ENCODE data around the gene C14orf119.

C14orf119 gene

DNA sequence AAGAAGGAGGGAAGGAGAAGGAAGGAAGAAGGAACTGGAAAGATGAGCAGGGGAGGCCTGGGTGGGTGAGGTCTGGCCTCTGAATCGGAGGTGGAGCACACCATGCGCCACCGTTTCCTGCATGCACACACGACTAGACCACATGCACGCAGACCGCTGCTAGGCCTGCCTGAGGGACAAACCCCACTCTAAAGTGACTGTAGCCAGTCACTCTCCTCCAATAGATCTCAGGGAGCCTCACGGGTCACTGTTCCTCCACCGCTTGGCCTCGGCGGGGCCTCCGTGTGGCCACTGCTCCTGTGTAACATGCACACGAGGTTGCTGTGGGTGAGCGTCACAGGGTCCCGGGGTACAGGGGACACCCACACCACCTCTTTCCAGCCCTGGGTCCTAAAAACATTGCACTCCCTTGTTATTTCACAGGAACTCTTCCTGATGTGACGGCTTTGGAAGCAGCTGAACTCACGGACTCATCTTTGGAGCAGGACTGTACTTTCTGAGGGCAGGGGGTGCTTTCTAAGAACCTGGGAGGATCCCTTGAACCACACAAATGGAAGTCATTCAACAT lies 41.3 kb downstream of the C14orf119 start:
- no peaks in the 10 kb centered on the region for H3K9me3 Mint-ChIP-seq
- no peak for ATAC-seq
- no peak overlapping the region for H3K27ac Mint-ChIP-seq

DNA sequence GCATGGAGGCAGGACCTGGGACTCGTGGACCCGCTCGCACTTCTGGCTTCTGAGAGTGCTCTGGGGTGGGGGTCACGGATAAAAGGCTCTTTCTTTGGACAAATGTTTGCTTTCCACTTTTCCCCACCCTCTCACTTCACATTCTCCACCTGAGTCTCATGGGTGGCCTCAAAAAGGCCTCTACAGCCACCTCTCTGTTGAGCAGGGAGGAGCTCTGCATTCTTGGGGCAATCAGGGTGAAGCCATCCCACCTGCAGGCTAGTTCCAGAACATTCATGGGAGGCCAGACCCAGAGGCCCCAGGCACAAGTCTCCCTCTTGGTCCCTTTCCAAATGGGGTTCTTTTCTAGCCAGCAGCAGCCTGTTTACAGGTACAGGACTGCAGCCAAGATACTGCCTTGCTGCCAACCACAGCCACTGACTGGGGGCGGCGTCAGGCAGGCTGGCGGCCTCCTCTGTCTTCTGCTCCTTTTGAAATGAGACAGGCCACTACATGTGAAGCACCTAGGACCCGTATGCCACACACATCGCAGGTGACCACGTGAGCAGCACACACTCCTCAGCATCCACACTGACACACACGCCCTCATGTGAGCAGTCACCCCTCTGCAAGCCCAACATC lies 42.0 kb downstream of the C14orf119 start:
- Mint-ChIP-seq H3K4me3 (no peak overlapping the region), H3K36me3 (no peaks in the 10 kb centered on the region), H3K9me3 (no peaks in the 10 kb centered on the region), H3K27me3 (no peaks in the 10 kb centered on the region), H3K27ac (no peak overlapping the region), H3K4me1 (no peaks in the 10 kb centered on the region)
- ATAC-seq: peak; percentile 42

More for the DNA sequence above, 41.3 kb downstream of the C14orf119 start:
- no peaks in the 10 kb centered on the region for H3K4me1 Mint-ChIP-seq
- no peaks in the 10 kb centered on the region for H3K27me3 Mint-ChIP-seq
- H3K36me3 Mint-ChIP-seq: no peaks in the 10 kb centered on the region
- H3K4me3 Mint-ChIP-seq: no peak overlapping the region

DNA sequence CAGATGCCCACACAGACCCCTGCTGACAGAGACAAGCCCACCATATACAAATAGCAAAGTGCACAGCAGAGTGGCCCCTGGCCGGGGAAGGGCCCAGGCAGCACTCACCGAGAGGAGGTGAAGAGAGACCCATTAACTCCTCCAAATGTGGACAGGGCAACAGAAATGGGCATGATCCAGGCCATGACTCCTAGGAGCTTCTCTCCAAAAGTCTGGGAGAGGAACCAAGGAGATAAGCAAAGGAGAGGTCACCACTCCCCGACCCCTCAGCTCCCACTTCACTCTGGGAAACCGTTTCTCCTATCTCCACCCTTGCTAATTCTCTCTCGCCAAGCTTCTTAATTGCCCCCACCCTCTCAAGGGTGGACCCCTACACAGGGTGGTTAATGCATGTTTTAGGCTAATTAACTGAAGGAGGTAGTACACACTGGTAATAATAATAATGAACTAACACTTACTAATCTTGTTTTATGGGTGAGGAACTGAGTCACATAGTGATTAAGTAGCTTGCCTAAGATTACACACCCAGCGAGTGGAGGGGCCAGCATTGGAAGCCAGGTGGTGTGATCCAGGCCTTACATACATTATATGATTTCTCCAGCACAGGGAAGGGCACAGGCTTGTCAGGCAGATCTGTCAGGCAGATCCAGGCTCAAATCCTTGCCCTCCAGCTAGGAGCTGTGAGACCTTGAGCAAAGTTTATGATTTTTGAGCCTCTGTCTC lies 42.7 kb downstream of the C14orf119 start:
- H3K4me3 Mint-ChIP-seq: no peak overlapping the region
- no peak for ATAC-seq
- no peaks in the 10 kb centered on the region for H3K9me3 Mint-ChIP-seq
- no peaks in the 10 kb centered on the region for H3K4me1 Mint-ChIP-seq
- H3K36me3 Mint-ChIP-seq: no peaks in the 10 kb centered on the region
- no peak overlapping the region for H3K27ac Mint-ChIP-seq
- H3K27me3 Mint-ChIP-seq: no peaks in the 10 kb centered on the region

GRCh38 chr14:23139874-23140273 lies 44.6 kb downstream of the C14orf119 start:
- Mint-ChIP-seq H3K4me1 (no peaks in the 10 kb centered on the region), H3K27me3 (no peaks in the 10 kb centered on the region), H3K4me3 (no peak overlapping the region), H3K9me3 (no peaks in the 10 kb centered on the region), H3K36me3 (no peaks in the 10 kb centered on the region), H3K27ac (no peak overlapping the region)
- no peak for ATAC-seq

DNA sequence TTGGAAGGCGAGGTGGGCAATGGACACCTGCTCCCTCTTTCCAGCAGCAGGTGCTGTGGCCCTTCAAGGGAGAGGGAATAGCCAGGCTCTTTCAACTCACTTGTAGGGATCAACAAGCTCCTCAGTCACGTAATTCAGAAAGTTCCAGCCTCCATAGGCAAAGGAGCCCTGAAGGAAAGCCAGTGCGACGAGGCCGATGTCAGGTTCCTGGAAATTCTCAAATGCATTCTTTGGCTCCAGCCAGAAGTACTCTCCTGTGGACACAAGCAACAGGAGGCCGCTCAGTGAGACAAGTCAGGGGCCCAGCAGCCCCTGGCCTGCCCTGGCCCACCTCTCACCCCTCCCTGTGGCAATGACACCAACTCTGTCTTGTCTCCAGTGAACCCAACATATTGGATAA lies 45.1 kb downstream of the C14orf119 start:
- no peaks in the 10 kb centered on the region for H3K4me1 Mint-ChIP-seq
- H3K9me3 Mint-ChIP-seq: no peaks in the 10 kb centered on the region
- H3K27me3 Mint-ChIP-seq: no peaks in the 10 kb centered on the region
- no peak for ATAC-seq
- H3K36me3 Mint-ChIP-seq: no peaks in the 10 kb centered on the region
- H3K4me3 Mint-ChIP-seq: no peak overlapping the region
- no peak overlapping the region for H3K27ac Mint-ChIP-seq

- Mint-ChIP-seq H3K36me3 (no peaks in the 10 kb centered on the region), H3K9me3 (no peaks in the 10 kb centered on the region), H3K4me1 (no peaks in the 10 kb centered on the region), H3K27ac (no peak overlapping the region), H3K4me3 (no peak overlapping the region), H3K27me3 (no peaks in the 10 kb centered on the region)
- no peak for ATAC-seq
Measured at GRCh38 chr14:23141706-23142444, 46.6 kb downstream of the C14orf119 start.

DNA sequence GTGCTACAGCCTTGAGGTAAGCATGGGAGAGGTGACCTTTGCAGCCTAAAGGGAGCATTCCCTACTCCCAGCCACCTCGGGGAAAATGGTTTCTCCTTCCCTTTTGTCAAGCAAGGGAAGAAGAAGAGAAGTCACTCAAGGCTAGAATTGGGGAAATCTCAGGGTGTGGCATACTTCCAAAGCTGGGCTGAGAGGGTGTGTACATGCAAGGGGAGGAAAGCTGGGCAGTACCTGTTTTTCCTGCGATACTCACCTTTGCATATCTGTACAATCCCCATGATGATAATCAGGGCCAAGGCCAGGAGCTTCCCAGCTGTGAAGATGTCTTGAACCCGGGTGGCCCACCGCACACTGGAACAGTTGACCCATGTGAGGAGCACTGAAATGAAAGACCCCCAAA lies 47.5 kb downstream of the C14orf119 start:
- no peak for ATAC-seq
- Mint-ChIP-seq H3K4me1 (no peaks in the 10 kb centered on the region), H3K36me3 (no peaks in the 10 kb centered on the region), H3K9me3 (no peaks in the 10 kb centered on the region), H3K4me3 (no peak overlapping the region), H3K27me3 (no peaks in the 10 kb centered on the region), H3K27ac (no peak overlapping the region)

DNA sequence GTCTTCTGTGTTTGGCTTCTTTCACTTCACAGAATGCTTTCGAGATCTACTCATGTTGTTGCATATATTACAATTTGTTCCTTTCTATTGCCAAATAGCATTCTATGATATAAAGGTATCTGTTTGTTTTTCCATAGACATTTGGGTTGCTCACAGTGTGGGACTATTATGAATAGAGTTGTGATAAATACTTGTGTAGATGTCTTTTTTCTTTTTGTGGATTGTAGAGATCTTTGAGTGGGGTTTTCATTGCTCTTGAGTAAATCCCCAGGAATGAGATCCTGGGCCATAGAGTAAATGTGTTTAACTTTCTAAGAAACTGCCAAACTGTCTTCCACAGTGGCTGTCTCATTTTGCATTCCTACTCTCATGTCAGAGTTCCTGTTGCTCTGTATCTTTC lies 48.6 kb downstream of the C14orf119 start:
- Mint-ChIP-seq H3K9me3 (peaks cover 3% of the 10 kb centered on the region), H3K27ac (no peak overlapping the region), H3K4me1 (no peaks in the 10 kb centered on the region), H3K27me3 (no peaks in the 10 kb centered on the region), H3K36me3 (no peaks in the 10 kb centered on the region), H3K4me3 (no peak overlapping the region)
- no peak for ATAC-seq

DNA sequence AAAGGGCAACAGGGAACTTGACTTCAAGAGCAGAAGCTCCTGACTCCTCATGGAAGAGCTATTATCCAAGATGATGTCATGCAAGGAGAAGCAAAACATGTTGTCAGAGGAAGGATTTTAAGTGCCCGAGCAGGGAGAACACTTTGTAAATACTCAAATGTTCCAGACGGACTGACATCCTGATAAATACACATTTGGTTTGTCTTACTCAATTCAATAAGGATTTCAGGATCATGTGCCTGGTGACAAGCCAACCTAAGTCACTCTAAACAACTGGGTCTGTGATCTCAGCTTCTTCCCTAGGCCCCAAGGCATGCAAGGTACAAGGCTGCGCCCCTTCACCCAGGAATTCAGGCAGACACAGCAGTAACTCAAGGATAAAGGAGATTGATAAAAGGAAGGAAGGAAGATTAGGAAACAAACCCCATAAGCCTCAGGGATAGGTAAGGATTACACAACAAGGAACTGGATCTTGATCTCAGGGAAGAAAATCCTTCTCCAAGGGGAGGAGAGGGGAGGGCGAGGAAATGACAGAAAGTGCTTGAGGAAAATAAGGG lies 50.6 kb downstream of the C14orf119 start:
- H3K27ac Mint-ChIP-seq: no peak overlapping the region
- peaks cover 6% of the 10 kb centered on the region for H3K4me1 Mint-ChIP-seq
- no peak for ATAC-seq
- H3K9me3 Mint-ChIP-seq: peaks cover 3% of the 10 kb centered on the region
- no peaks in the 10 kb centered on the region for H3K27me3 Mint-ChIP-seq
- H3K4me3 Mint-ChIP-seq: no peak overlapping the region
- no peaks in the 10 kb centered on the region for H3K36me3 Mint-ChIP-seq

DNA sequence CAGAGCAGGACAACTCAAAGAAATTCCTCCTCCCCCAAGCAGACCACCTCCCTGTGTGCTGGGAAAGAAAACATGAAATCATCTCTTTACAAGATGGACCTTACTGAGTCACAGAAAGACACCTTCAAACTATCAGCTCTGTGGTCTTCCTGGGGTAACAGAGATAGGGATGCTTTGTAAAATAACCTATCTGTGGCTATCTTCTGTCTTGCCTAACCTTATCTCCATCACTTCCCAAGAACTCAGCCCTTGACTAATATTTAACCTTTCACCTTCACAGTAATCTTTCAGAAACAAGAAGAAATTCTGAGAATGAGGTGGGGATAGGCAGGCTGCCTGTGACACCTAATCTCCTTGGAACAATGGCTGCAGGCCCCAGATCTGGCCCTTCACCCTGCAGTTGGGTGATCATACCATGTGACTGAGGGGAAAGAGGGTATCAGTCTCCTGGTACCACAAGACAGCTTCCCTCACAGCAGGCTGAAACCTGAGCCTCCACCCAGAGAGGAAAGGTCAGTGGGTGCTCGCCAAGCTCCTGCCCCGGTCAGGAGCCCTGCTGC lies 51.1 kb downstream of the C14orf119 start:
- Mint-ChIP-seq H3K27me3 (no peaks in the 10 kb centered on the region), H3K9me3 (peaks cover 3% of the 10 kb centered on the region), H3K4me3 (no peak overlapping the region), H3K36me3 (no peaks in the 10 kb centered on the region), H3K27ac (no peak overlapping the region), H3K4me1 (peaks cover 6% of the 10 kb centered on the region)
- ATAC-seq: peak; percentile 55

DNA sequence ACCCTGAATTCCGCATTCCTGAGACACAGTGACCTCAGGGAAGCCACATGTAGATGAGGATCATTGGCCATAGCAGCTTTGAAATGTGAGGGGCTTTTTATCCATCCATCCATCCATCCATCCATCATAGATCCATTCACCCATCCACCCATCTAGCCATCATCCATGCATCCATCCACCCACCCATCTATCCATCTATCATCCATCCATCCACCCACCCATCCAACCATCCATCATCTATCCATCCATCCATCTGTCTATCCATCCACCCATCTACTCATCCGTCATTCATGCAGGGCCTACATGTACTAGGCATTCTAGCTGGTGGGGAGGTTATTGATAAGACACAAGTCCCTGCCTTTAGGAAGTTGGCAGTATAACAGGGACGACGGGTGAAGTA lies 51.7 kb downstream of the C14orf119 start:
- Mint-ChIP-seq H3K4me3 (no peak overlapping the region), H3K27me3 (no peaks in the 10 kb centered on the region), H3K36me3 (no peaks in the 10 kb centered on the region), H3K27ac (no peak overlapping the region), H3K4me1 (peaks cover 6% of the 10 kb centered on the region), H3K9me3 (peaks cover 3% of the 10 kb centered on the region)
- no peak for ATAC-seq

GRCh38 chr14:23147676-23148075 lies 52.4 kb downstream of the C14orf119 start:
- peaks cover 3% of the 10 kb centered on the region for H3K9me3 Mint-ChIP-seq
- no peaks in the 10 kb centered on the region for H3K36me3 Mint-ChIP-seq
- ATAC-seq: no peak
- H3K27ac Mint-ChIP-seq: no peak overlapping the region
- no peaks in the 10 kb centered on the region for H3K27me3 Mint-ChIP-seq
- H3K4me3 Mint-ChIP-seq: no peak overlapping the region
- H3K4me1 Mint-ChIP-seq: peaks cover 6% of the 10 kb centered on the region

- no peak for ATAC-seq
- H3K4me1 Mint-ChIP-seq: peaks cover 6% of the 10 kb centered on the region
- H3K9me3 Mint-ChIP-seq: peaks cover 3% of the 10 kb centered on the region
- no peaks in the 10 kb centered on the region for H3K36me3 Mint-ChIP-seq
- no peak overlapping the region for H3K27ac Mint-ChIP-seq
- no peaks in the 10 kb centered on the region for H3K27me3 Mint-ChIP-seq
- H3K4me3 Mint-ChIP-seq: no peak overlapping the region
Measured at GRCh38 chr14:23148591-23149249, 53.4 kb downstream of the C14orf119 start.

GRCh38 chr14:23149745-23150144 lies 54.4 kb downstream of the C14orf119 start:
- Mint-ChIP-seq H3K9me3 (peaks cover 3% of the 10 kb centered on the region), H3K4me1 (peaks cover 6% of the 10 kb centered on the region), H3K4me3 (no peak overlapping the region), H3K27ac (no peak overlapping the region), H3K27me3 (no peaks in the 10 kb centered on the region), H3K36me3 (no peaks in the 10 kb centered on the region)
- ATAC-seq: no peak
